PC-3 (cell line): ENCODE results near the gene TMEM167A. TPM values are rescaled to one million over a fixed set of nuclear protein-coding genes. Genes with fewer than 3 reads are reported as not detected.

Experiments
- ATAC-seq: fragments of 200-7000 bp; cut with Tn5 transposase; 2 replicates; pipeline ENCODE4 v1.9.1; 2020; ENCODE audit warnings: mild to moderate bottlenecking, moderate library complexity
- BruUV-seq: library from RNA; stranded (reverse); fragments of 400-500 nt; replicated peaks from 2 replicates; lab custom pipeline; 2021; lab: Mats Ljungman, UMichigan
- CTCF ChIA-PET: fragments of 300-600 bp; sonication (Branson Sonifier 250); formaldehyde crosslinking; loops from one replicate; lab custom pipeline; 2022; ENCODE audit warnings: antibody characterized with exemption; lab: Charles Lee
- POLR2A ChIA-PET: fragments of 300-600 bp; sonication (Branson Sonifier 250); formaldehyde crosslinking; loops from one replicate; lab custom pipeline; 2022; ENCODE audit warnings: antibody characterized with exemption; ENCODE audit not compliant: unreplicated experiment; lab: Charles Lee
- DNase-seq: peaks from one replicate; pipeline ENCODE4 v3.0.0-alpha.2; 2015
- H2AFZ ChIP-seq: fragments of 300-600 bp; sonication (generic); 2 replicates; pipeline ENCODE4 v1.6.0; 2016; ENCODE audit warnings: antibody characterized with exemption, low read length
- H3F3A ChIP-seq: fragments of 300-600 bp; sonication (generic); one replicate; pipeline ENCODE4 v1.6.0; 2017; ENCODE audit warnings: antibody characterized with exemption, low read length, control low read depth, mild to moderate bottlenecking; ENCODE audit not compliant: unreplicated experiment
- H3K27ac ChIP-seq: fragments of 300-600 bp; sonication (generic); 2 replicates; pipeline ENCODE4 v1.5.1; 2016; ENCODE audit warnings: mild to moderate bottlenecking, low read length
- H3K27me3 ChIP-seq: fragments of 300-600 bp; sonication (generic); 2 replicates; pipeline ENCODE4 v1.6.1; 2016; ENCODE audit warnings: low read length, mixed read lengths
- H3K36me3 ChIP-seq: fragments of 300-600 bp; sonication (generic); 2 replicates; pipeline ENCODE4 v1.6.1; 2016; ENCODE audit warnings: low read depth, mixed run types, low read length, mixed read lengths
- H3K4me1 ChIP-seq: fragments of 300-600 bp; sonication (generic); 2 replicates; pipeline ENCODE4 v1.5.1; 2016; ENCODE audit warnings: low read length; ENCODE audit not compliant: insufficient read depth
- H3K4me2 ChIP-seq: fragments of 300-600 bp; sonication (generic); 2 replicates; pipeline ENCODE4 v1.6.0; 2016; ENCODE audit warnings: low read length
- H3K4me3 ChIP-seq: fragments of 300-600 bp; sonication (generic); 2 replicates; pipeline ENCODE4 v1.5.1; 2016; ENCODE audit warnings: mild to moderate bottlenecking, low read length, mixed read lengths
- H3K79me2 ChIP-seq: fragments of 300-600 bp; sonication (generic); 2 replicates; pipeline ENCODE4 v1.6.1; 2017; ENCODE audit warnings: low read length, mixed read lengths
- H3K9ac ChIP-seq: fragments of 300-600 bp; sonication (generic); 2 replicates; pipeline ENCODE4 v1.6.0; 2016; ENCODE audit warnings: mild to moderate bottlenecking, low read length
- H3K9me2 ChIP-seq: fragments of 300-600 bp; sonication (generic); replicated peaks from 2 replicates; pipeline ENCODE4 v1.6.1; 2016; ENCODE audit warnings: mixed run types, low read length, mixed read lengths
- H3K9me3 ChIP-seq: fragments of 300-600 bp; sonication (generic); 2 replicates; pipeline ENCODE4 v1.6.1; 2016; ENCODE audit warnings: low read length, mixed read lengths
- H4K20me1 ChIP-seq: fragments of 300-600 bp; sonication (generic); 2 replicates; pipeline ENCODE4 v1.6.1; 2016; ENCODE audit warnings: low read length, mixed read lengths
- CTCF ChIP-seq: fragments of 300-600 bp; sonication (generic); conservative IDR thresholded peaks from 2 replicates; pipeline ENCODE4 v1.5.1; 2017; ENCODE audit warnings: antibody characterized with exemption, low read depth, mild to moderate bottlenecking, low read length
- EZH2 ChIP-seq: fragments of 300-600 bp; sonication (generic); IDR thresholded peaks from one replicate; pipeline ENCODE4 v1.6.1; 2017; ENCODE audit warnings: antibody characterized with exemption, mild to moderate bottlenecking, low read length; ENCODE audit not compliant: unreplicated experiment
- EZH2phosphoT487 ChIP-seq: fragments of 300-600 bp; sonication (generic); IDR thresholded peaks from 2 replicates; pipeline ENCODE4 v1.6.1; 2018; ENCODE audit warnings: mild to moderate bottlenecking, antibody characterized with exemption, low read length, borderline replicate concordance
- intact Hi-C: fragments of 100-400 bp; cut with micrococcal nuclease; formaldehyde crosslinking; loops from 2 replicates; pipeline ENCODE4 v1.9.0; 2023
- total RNA-seq: library from RNA; depleted of rRNA; stranded (reverse); fragments of >200 nt; gene quantifications from 2 replicates; pipeline ENCODE4 v1.2.3, GENCODE V29; 2014

The TMEM167A gene
- total RNA-seq, 1 experiment from 2014 or later = 35.7 TPM

DNA sequence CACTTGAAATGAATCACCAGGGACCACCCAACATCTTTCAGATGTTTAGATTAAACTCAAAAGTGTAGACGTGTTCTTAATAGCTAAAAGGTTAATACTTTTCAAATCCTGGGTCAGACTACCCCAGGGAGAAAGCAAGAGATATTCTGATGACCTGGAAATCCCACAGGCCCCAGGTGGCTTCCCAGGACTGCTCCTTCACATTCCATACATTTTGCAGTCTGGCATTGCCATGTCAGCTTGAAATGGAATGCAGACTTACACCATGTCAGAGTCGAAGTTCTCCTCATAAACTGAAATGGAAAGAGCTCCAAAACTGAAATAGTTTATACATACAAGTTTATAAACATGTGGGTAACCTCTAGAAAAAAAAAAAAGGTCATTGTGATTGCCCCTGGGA, 61.5 kb downstream of the TMEM167A start:
- ChIA-PET POLR2A (no interaction called here), CTCF (interaction anchor here (0.6 to 0.7 kb wide), 2 partner anchors 77 to 90 kb away, joined by 4 to 5 read pairs; no protein-coding TSS in a partner anchor)
- H3K9me3 ChIP-seq = no peaks in the 10 kb centered on the region
- no peaks in the 10 kb centered on the region for H3K36me3 ChIP-seq
- no peaks in the 10 kb centered on the region for H3K27me3 ChIP-seq
- no peak overlapping the region for H3K27ac ChIP-seq
- no peaks in the 10 kb centered on the region for H4K20me1 ChIP-seq
- no peak overlapping the region for H3K4me2 ChIP-seq
- TF ChIP-seq EZH2 (no peak), EZH2phosphoT487 (no peak), CTCF (no peak)
- no peaks in the 10 kb centered on the region for H3F3A ChIP-seq
- H3K4me1 ChIP-seq = no peaks in the 10 kb centered on the region
- no peak overlapping the region for H2AFZ ChIP-seq
- no peak for ATAC-seq
- intact Hi-C loops = no loop called here
- no peak for DNase-seq
- H3K9me2 ChIP-seq = no peaks in the 10 kb centered on the region
- no TSS peak for BruUV-seq
- no peaks in the 10 kb centered on the region for H3K79me2 ChIP-seq
- H3K9ac ChIP-seq = no peak overlapping the region
- no peak overlapping the region for H3K4me3 ChIP-seq

- H3K27ac ChIP-seq = no peak overlapping the region
- no peaks in the 10 kb centered on the region for H4K20me1 ChIP-seq
- ATAC-seq = no peak
- H3K4me1 ChIP-seq = no peaks in the 10 kb centered on the region
- H3K9me3 ChIP-seq = no peaks in the 10 kb centered on the region
- CTCF ChIA-PET = no interaction called here
- H3K9ac ChIP-seq = no peak overlapping the region
- intact Hi-C loops = no loop called here
- H3K27me3 ChIP-seq = no peaks in the 10 kb centered on the region
- no peak overlapping the region for H3K4me3 ChIP-seq
- no peaks in the 10 kb centered on the region for H3K36me3 ChIP-seq
- TF ChIP-seq CTCF (no peak), EZH2 (no peak), EZH2phosphoT487 (no peak)
- POLR2A ChIA-PET = no interaction called here
- DNase-seq = no peak
- no peaks in the 10 kb centered on the region for H3K79me2 ChIP-seq
- no peaks in the 10 kb centered on the region for H3F3A ChIP-seq
- BruUV-seq = no TSS peak
- H3K9me2 ChIP-seq = no peaks in the 10 kb centered on the region
- H2AFZ ChIP-seq = no peak overlapping the region
- H3K4me2 ChIP-seq = no peak overlapping the region
Observed at GRCh38 chr5:83011985-83012384, 65.2 kb downstream of the TMEM167A start.

DNA sequence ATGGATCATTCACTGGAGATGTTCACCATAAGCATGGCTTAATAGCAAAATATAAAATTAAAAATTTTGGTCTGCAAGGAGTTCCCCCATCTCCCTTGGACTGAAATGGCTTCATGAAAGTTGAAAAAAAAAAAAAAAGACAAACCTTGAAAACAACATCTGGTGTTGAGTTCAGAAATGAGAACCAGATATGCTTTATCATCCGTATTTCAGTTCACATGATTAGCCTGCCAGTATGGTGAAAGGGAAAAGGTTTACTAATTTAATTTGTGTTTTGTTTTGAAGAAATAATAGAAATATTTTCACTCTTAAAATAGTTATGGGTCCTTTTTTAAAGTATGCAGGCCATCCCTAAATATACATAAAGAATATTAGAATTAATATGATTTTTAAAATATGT, 67.8 kb downstream of the TMEM167A start:
- Histone ChIP-seq H3K9me2 (no peaks in the 10 kb centered on the region), H2AFZ (no peak overlapping the region), H4K20me1 (no peaks in the 10 kb centered on the region), H3K27me3 (no peaks in the 10 kb centered on the region), H3F3A (no peaks in the 10 kb centered on the region), H3K4me3 (no peak overlapping the region), H3K4me1 (no peaks in the 10 kb centered on the region), H3K27ac (no peak overlapping the region), H3K4me2 (no peak overlapping the region), H3K9me3 (no peaks in the 10 kb centered on the region), H3K36me3 (no peaks in the 10 kb centered on the region), H3K9ac (no peak overlapping the region), H3K79me2 (no peaks in the 10 kb centered on the region)
- no peak for ATAC-seq
- no peak for TF ChIP-seq CTCF
- TF ChIP-seq EZH2 = no peak
- TF ChIP-seq EZH2phosphoT487 = no peak
- DNase-seq = no peak
- intact Hi-C loops = no loop called here
- POLR2A ChIA-PET = no interaction called here
- CTCF ChIA-PET = no interaction called here
- BruUV-seq = no TSS peak
